GM23338 (cell line): ENCODE data around the gene HPRT1. TPM values are rescaled to one million over a fixed set of nuclear protein-coding genes. Genes with fewer than 3 reads are reported as not detected.
A peak's percentile ranks its signal among the peaks of the same experiment; 100 is the strongest.

Experiments used
- ATAC-seq: fragments of 200-7000 bp; cut with Tn5 transposase; 3 replicates; pipeline ENCODE4 v1.9.1; 2020
- DNase-seq: peaks from one replicate; pipeline ENCODE4 v3.0.0-alpha.2; 2015; ENCODE audit warnings: low spot score
- H2AFZ ChIP-seq: fragments of 200-600 bp; sonication (generic); 2 replicates; pipeline ENCODE4 v1.8.0; 2016; ENCODE audit warnings: antibody characterized with exemption, mild to moderate bottlenecking, moderate library complexity
- H3F3A ChIP-seq: fragments of 200-600 bp; sonication (generic); replicated peaks from 2 replicates; pipeline ENCODE4 v1.8.0; 2017; ENCODE audit warnings: antibody characterized with exemption, mixed run types, low read depth
- H3K27ac ChIP-seq: fragments of 200-600 bp; sonication (generic); 2 replicates; pipeline ENCODE4 v1.6.1; 2016; ENCODE audit warnings: low read depth
- H3K27me3 ChIP-seq: fragments of 200-600 bp; sonication (generic); 2 replicates; pipeline ENCODE4 v1.8.0; 2016; ENCODE audit warnings: mild to moderate bottlenecking, mixed run types, moderate library complexity; ENCODE audit not compliant: insufficient read depth
- H3K36me3 ChIP-seq: fragments of 200-600 bp; sonication (generic); 2 replicates; pipeline ENCODE4 v1.8.0; 2016; ENCODE audit warnings: mild to moderate bottlenecking; ENCODE audit not compliant: insufficient read depth
- H3K4me1 ChIP-seq: fragments of 200-600 bp; sonication (generic); 2 replicates; pipeline ENCODE4 v1.8.0; 2016; ENCODE audit warnings: mild to moderate bottlenecking, moderate library complexity; ENCODE audit not compliant: insufficient read depth
- H3K4me2 ChIP-seq: fragments of 200-600 bp; sonication (generic); 2 replicates; pipeline ENCODE4 v1.7.1; 2017; ENCODE audit warnings: mixed run types
- H3K4me3 ChIP-seq: fragments of 200-600 bp; sonication (generic); 2 replicates; pipeline ENCODE4 v1.6.1; 2016; ENCODE audit warnings: mixed run types
- H3K79me2 ChIP-seq: fragments of 200-600 bp; sonication (generic); replicated peaks from 2 replicates; pipeline ENCODE4 v1.8.0; 2017; ENCODE audit warnings: mild to moderate bottlenecking; ENCODE audit not compliant: insufficient read depth
- H3K9me2 ChIP-seq: fragments of 200-600 bp; sonication (generic); 2 replicates; pipeline ENCODE4 v1.8.0; 2017; ENCODE audit not compliant: insufficient read depth
- H4K20me1 ChIP-seq: fragments of 200-600 bp; sonication (generic); replicated peaks from 2 replicates; pipeline ENCODE4 v1.8.0; 2017; ENCODE audit warnings: mild to moderate bottlenecking; ENCODE audit not compliant: insufficient read depth
- H3K27ac Mint-ChIP-seq: 2 replicates; pipeline ENCODE4 v1.8.0; 2020; ENCODE audit warnings: inconsistent platforms, mild to moderate bottlenecking, moderate library complexity, mixed read lengths
- H3K27me3 Mint-ChIP-seq: 3 replicates; pipeline ENCODE4 v1.8.0; 2022; ENCODE audit warnings: low read depth, mild to moderate bottlenecking, moderate library complexity, mixed read lengths, inconsistent platforms; ENCODE audit not compliant: insufficient read depth, poor library complexity
- H3K36me3 Mint-ChIP-seq: 3 replicates; pipeline ENCODE4 v1.8.0; 2021; ENCODE audit warnings: low read depth, mild to moderate bottlenecking, inconsistent platforms, moderate library complexity, mixed read lengths
- H3K4me1 Mint-ChIP-seq: 3 replicates; pipeline ENCODE4 v1.8.0; 2020; ENCODE audit warnings: mild to moderate bottlenecking, inconsistent platforms, mixed read lengths
- H3K4me3 Mint-ChIP-seq: 3 replicates; pipeline ENCODE4 v1.8.0; 2021; ENCODE audit warnings: moderate library complexity, mild to moderate bottlenecking, inconsistent platforms, mixed read lengths
- H3K9me3 Mint-ChIP-seq: 3 replicates; pipeline ENCODE4 v1.8.0; 2020; ENCODE audit warnings: moderate library complexity, mild to moderate bottlenecking, inconsistent platforms, mixed read lengths
- EZH2 ChIP-seq: fragments of 200-600 bp; sonication (generic); IDR thresholded peaks from one replicate; pipeline ENCODE4 v1.8.0; 2017; ENCODE audit warnings: antibody characterized with exemption, mild to moderate bottlenecking, low read depth; ENCODE audit not compliant: unreplicated experiment
- JUNB ChIP-seq: IDR thresholded peaks from one replicate; pipeline ENCODE4 v1.6.1; 2016; ENCODE audit warnings: antibody characterized with exemption; ENCODE audit not compliant: unreplicated experiment
- NANOG ChIP-seq: IDR thresholded peaks from 2 replicates; pipeline ENCODE4 v1.6.1; 2016; ENCODE audit warnings: antibody characterized with exemption, borderline replicate concordance
- POLR2AphosphoS5 ChIP-seq: IDR thresholded peaks from 2 replicates; pipeline ENCODE4 v1.6.1; 2016; ENCODE audit warnings: antibody characterized with exemption, low read depth
- ZNF114 ChIP-seq: fragments of 250-450 bp; sonication (Bioruptor Pico); IDR thresholded peaks from 2 replicates; pipeline ENCODE4 v1.5.0; 2020; ENCODE audit warnings: mild to moderate bottlenecking, moderate library complexity
- ZNF462 ChIP-seq: fragments of 250-450 bp; sonication (Bioruptor Pico); IDR thresholded peaks from 2 replicates; pipeline ENCODE4 v1.5.0; 2020; ENCODE audit warnings: mild to moderate bottlenecking, moderate library complexity
- polyA plus RNA-seq: library from polyadenylated mRNA; unstranded; fragments of >200 nt; fragmentation: Nextera tagmentation; extraction: Ambion mirVana; gene quantifications from 2 replicates; pipeline ENCODE4 v1.2.1, GENCODE V29; 2016
- total RNA-seq: library from RNA; depleted of rRNA; stranded (reverse); fragments of >200 nt; shearing (Covaris generic); gene quantifications from 2 replicates; pipeline ENCODE4 v1.2.3, GENCODE V29; 2014

The HPRT1 gene
- total and polyA plus RNA-seq, 2 experiments from 2014 or later, result 27.0 to 79.4 TPM

- TF ChIP-seq EZH2 (no peak), ZNF114 (no peak), POLR2AphosphoS5 (no peak), ZNF462 (CRISPR knock-in tag) (no peak)
Observed at GRCh38 chrX:134460862-134461220, 876 bp downstream of the HPRT1 start (continued).

GRCh38 chrX:134461437-134461836 is 1.5 kb downstream of the HPRT1 start:
- H3K4me2 ChIP-seq, result peak overlapping the region; percentile 76
- DNase-seq, result no peak
- H3K4me3 ChIP-seq, result peak overlapping the region; percentile 70
- H3K9me2 ChIP-seq, result no peaks in the 10 kb centered on the region
- no peak overlapping the region for H3K27ac ChIP-seq
- H3K4me3 Mint-ChIP-seq, result peak overlapping the region; percentile 86
- ATAC-seq, result no peak
- no peaks in the 10 kb centered on the region for H3K27me3 ChIP-seq
- no peaks in the 10 kb centered on the region for H3K4me1 Mint-ChIP-seq
- H2AFZ ChIP-seq, result no peak overlapping the region
- H3K36me3 Mint-ChIP-seq, result peaks cover 5% of the 10 kb centered on the region; the same call in 1 of the 3 replicates
- no peaks in the 10 kb centered on the region for H3K9me3 Mint-ChIP-seq
- no peak overlapping the region for H3K27ac Mint-ChIP-seq
- H3K36me3 ChIP-seq, result no peaks in the 10 kb centered on the region
- peaks cover 57% of the 10 kb centered on the region for H3K79me2 ChIP-seq
- TF ChIP-seq JUNB (no peak), NANOG (no peak)
- no peaks in the 10 kb centered on the region; the same call in 1 of the 2 replicates for H3K4me1 ChIP-seq
- peaks cover 7% of the 10 kb centered on the region for H4K20me1 ChIP-seq
- no peaks in the 10 kb centered on the region for H3F3A ChIP-seq
- H3K27me3 Mint-ChIP-seq, result no peaks in the 10 kb centered on the region
